ENCODE results near the gene MYLK4. TPM values are rescaled to one million over a fixed set of nuclear protein-coding genes. Genes with fewer than 3 reads are reported as not detected.
"Not testable (repeated sequence)": the region's sequence is repeated elsewhere in the genome, so short reads cannot be mapped to it uniquely, and the experiment has no call there.

Gene MYLK4
- polyA plus RNA-seq, 6 donors from 2014 or later, result 0.04 to 0.13 (median 0.10) TPM; not detected in 2

GRCh38 chr6:2770171-2770570, 19.4 kb upstream of the MYLK4 start:
- no peak for ATAC-seq (ENCODE audit: low read depth in 2 of 2)
- no peaks in the 10 kb centered on the region for H3K9me3 Mint-ChIP-seq
- peak overlapping the region in 2 of 8 donors; percentile 36 to 63 for H3K4me3 Mint-ChIP-seq
- no peak for DNase-seq
- H3K27ac Mint-ChIP-seq, result peak overlapping the region in 2 of 6 donors; percentile 32 to 66
- peaks cover 45 to 50% (median 49%) of the 10 kb centered on the region in 3 donors for H3K4me1 Mint-ChIP-seq
- H3K36me3 Mint-ChIP-seq, result peaks cover 9 to 21% of the 10 kb centered on the region in 2 donors
- no peaks in the 10 kb centered on the region for H3K27me3 Mint-ChIP-seq

- peaks cover 42 to 51% (median 43%) of the 10 kb centered on the region in 3 donors for H3K4me1 Mint-ChIP-seq
- no peak for DNase-seq
- no peak for ATAC-seq (ENCODE audit: low read depth in 2 of 2)
- H3K9me3 Mint-ChIP-seq, result no peaks in the 10 kb centered on the region
- peak overlapping the region; percentile 19 to 98 (median 84) for H3K4me3 Mint-ChIP-seq
- H3K27me3 Mint-ChIP-seq, result no peaks in the 10 kb centered on the region
- peaks cover 0 to 18% of the 10 kb centered on the region in 2 donors for H3K36me3 Mint-ChIP-seq
- H3K27ac Mint-ChIP-seq, result peak overlapping the region in 3 of 6 donors; percentile 24 to 79 (median 30)
Observed at GRCh38 chr6:2768696-2769095, 18.0 kb upstream of the MYLK4 start.

- Mint-ChIP-seq H3K27me3 (no peaks in the 10 kb centered on the region), H3K4me1 (peaks cover 35 to 51% (median 38%) of the 10 kb centered on the region in 3 donors), H3K4me3 (peak overlapping the region; percentile 49 to 98 (median 87)), H3K36me3 (peaks cover 0 to 15% of the 10 kb centered on the region in 2 donors), H3K27ac (peak overlapping the region in 3 of 6 donors; percentile 0 to 71 (median 24)), H3K9me3 (no peaks in the 10 kb centered on the region)
- ATAC-seq (ENCODE audit: low read depth in 2 of 2) (no peak), DNase-seq (no peak)
Observed at GRCh38 chr6:2767657-2768524, 17.2 kb upstream of the MYLK4 start.

- no peak for ATAC-seq (ENCODE audit: low read depth in 2 of 2)
- Mint-ChIP-seq H3K27me3 (no peaks in the 10 kb centered on the region), H3K4me1 (peaks cover 34 to 47% (median 38%) of the 10 kb centered on the region in 3 donors), H3K27ac (peak overlapping the region in 5 of 6 donors; percentile 0 to 94 (median 89)), H3K9me3 (no peaks in the 10 kb centered on the region), H3K4me3 (peak overlapping the region; percentile 86 to 98 (median 90)), H3K36me3 (peaks cover 0 to 15% of the 10 kb centered on the region in 2 donors)
- DNase-seq, result no peak
Observed at GRCh38 chr6:2766767-2767656, 16.3 kb upstream of the MYLK4 start.

- Mint-ChIP-seq H3K27ac (peak overlapping the region in 5 of 6 donors; percentile 89 to 98 (median 92)), H3K9me3 (no peaks in the 10 kb centered on the region), H3K4me1 (peaks cover 34 to 44% (median 38%) of the 10 kb centered on the region in 3 donors), H3K4me3 (peak overlapping the region; percentile 86 to 98 (median 91)), H3K36me3 (peaks cover 0 to 12% of the 10 kb centered on the region in 2 donors), H3K27me3 (no peaks in the 10 kb centered on the region)
- DNase-seq (peak; percentile 39), ATAC-seq (ENCODE audit: low read depth in 2 of 2) (no peak)
Observed at GRCh38 chr6:2765896-2766766, 15.4 kb upstream of the MYLK4 start.

- H3K4me1 Mint-ChIP-seq, result peaks cover 34 to 39% (median 36%) of the 10 kb centered on the region in 3 donors
- H3K36me3 Mint-ChIP-seq, result peaks cover 0 to 7% of the 10 kb centered on the region in 2 donors
- peak; percentile 97 for DNase-seq
- ATAC-seq (ENCODE audit: low read depth in 2 of 2), result peak; percentile 83 to 86
- no peaks in the 10 kb centered on the region for H3K27me3 Mint-ChIP-seq
- H3K4me3 Mint-ChIP-seq, result peak within 1 kb of the TSS; percentile 86 to 98 (median 95)
- peak within 1 kb of the TSS; percentile 98 to 100 (median 99) for H3K27ac Mint-ChIP-seq
- peaks cover 0 to 2% (median 0%) of the 10 kb centered on the region in 7 donors for H3K9me3 Mint-ChIP-seq
Observed at GRCh38 chr6:2765166-2765895, 14.6 kb upstream of the MYLK4 start, which contains the start of gene WRNIP1. Gene WRNIP1 (plus strand): TSS chr6:2765393. CDS start chr6:2765623, 230 bp downstream.

- Mint-ChIP-seq H3K4me1 (peaks cover 28 to 33% (median 30%) of the 10 kb centered on the region in 3 donors), H3K36me3 (peaks cover 0 to 5% of the 10 kb centered on the region in 2 donors), H3K27ac (peak overlapping the region; percentile 98 to 100 (median 99)), H3K9me3 (peaks cover 0 to 5% (median 0%) of the 10 kb centered on the region in 7 donors), H3K27me3 (no peaks in the 10 kb centered on the region), H3K4me3 (peak overlapping the region; percentile 83 to 98 (median 95))
- ATAC-seq (ENCODE audit: low read depth in 2 of 2), result peak; percentile 62 to 63
- DNase-seq, result peak; percentile 62
Observed at GRCh38 chr6:2764610-2765165, 14.0 kb upstream of the MYLK4 start.

- DNase-seq (no peak), ATAC-seq (ENCODE audit: low read depth in 2 of 2) (no peak)
- peak overlapping the region; percentile 98 to 100 (median 99) for H3K27ac Mint-ChIP-seq
- peaks cover 0 to 5% (median 0%) of the 10 kb centered on the region in 7 donors for H3K9me3 Mint-ChIP-seq
- peak overlapping the region; percentile 83 to 98 (median 95) for H3K4me3 Mint-ChIP-seq
- H3K4me1 Mint-ChIP-seq, result peaks cover 26 to 33% (median 29%) of the 10 kb centered on the region in 3 donors
- no peaks in the 10 kb centered on the region for H3K27me3 Mint-ChIP-seq
- H3K36me3 Mint-ChIP-seq, result peaks cover 0 to 5% of the 10 kb centered on the region in 2 donors
Observed at GRCh38 chr6:2763876-2764540, 13.3 kb upstream of the MYLK4 start.

GRCh38 chr6:2763345-2763841, 12.7 kb upstream of the MYLK4 start:
- ATAC-seq (ENCODE audit: low read depth in 2 of 2) (no peak), DNase-seq (no peak)

GRCh38 chr6:2762868-2763267, 12.1 kb upstream of the MYLK4 start:
- peak overlapping the region in 3 of 6 donors; percentile 39 to 89 (median 56) for H3K27ac Mint-ChIP-seq
- not testable (repeated sequence) for H3K9me3 Mint-ChIP-seq; H3K36me3 Mint-ChIP-seq; H3K27me3 Mint-ChIP-seq; DNase-seq; ATAC-seq (ENCODE audit: low read depth in 2 of 2)
- peak overlapping the region in 3 of 8 donors; percentile 1 to 29 (median 6) for H3K4me3 Mint-ChIP-seq
- H3K4me1 Mint-ChIP-seq, result peaks cover 16 to 22% (median 19%) of the 10 kb centered on the region in 3 donors

More at GRCh38 chr6:2763345-2763841, 12.7 kb upstream of the MYLK4 start:
- H3K27me3 Mint-ChIP-seq, result no peaks in the 10 kb centered on the region
- peaks cover 22 to 27% (median 25%) of the 10 kb centered on the region in 3 donors for H3K4me1 Mint-ChIP-seq
- peaks cover 0 to 2% of the 10 kb centered on the region in 2 donors for H3K36me3 Mint-ChIP-seq
- H3K27ac Mint-ChIP-seq, result peak overlapping the region in 3 of 6 donors; percentile 27 to 57 (median 57)
- H3K9me3 Mint-ChIP-seq, result peaks cover 0 to 5% (median 0%) of the 10 kb centered on the region in 7 donors
- peak overlapping the region in 2 of 8 donors; percentile 6 to 35 for H3K4me3 Mint-ChIP-seq
